Upper lobe of left lung (tissue), 4 donors: ENCODE data around the gene DMXL2.

ENCODE experiments used
- CTCF ChIP-seq, 6 experiments: fragments of 450-650 bp in 4 of 6; fragments of 200-600 bp in 2 of 6; sonication (generic) in 2 of 6; IDR thresholded peaks; one replicate each; pipeline ENCODE4 v1.5.1; 2016 to 2019; ENCODE audit warnings: antibody characterized with exemption in 6 of 6
- POLR2A ChIP-seq, 4 donors: fragments of 450-650 bp; IDR thresholded peaks; one replicate each; pipeline ENCODE4 v1.5.1; 2016 to 2017; ENCODE audit warnings: antibody characterized with exemption in 4 of 4, mild to moderate bottlenecking in 2 of 4

GRCh38 chr15:51470512-51470911 lies 152.1 kb downstream of the DMXL2 start:
- TF ChIP-seq POLR2A (IDR thresholded peaks at IDR 0.05) (no peak), CTCF (IDR thresholded peaks at IDR 0.05) (no peak)
